Right ventricle myocardium superior (tissue), 1 donor: ENCODE data around the gene GOLGA6L10. TPM values are rescaled to one million over a fixed set of nuclear protein-coding genes. Genes with fewer than 3 reads are reported as not detected.
"Not testable (repeated sequence)": the region's sequence is repeated elsewhere in the genome, so short reads cannot be mapped to it uniquely, and the experiment has no call there.

Experiments
- ATAC-seq: fragments of 200-7000 bp; cut with Tn5 transposase; one replicate; pipeline ENCODE4 v1.9.1; 2020; ENCODE audit warnings: mild to moderate bottlenecking; ENCODE audit not compliant: poor library complexity
- DNase-seq: peaks from one replicate; pipeline ENCODE4 v3.0.0-alpha.2; 2020
- intact Hi-C: fragments of 100-400 bp; cut with DNase I; formaldehyde crosslinking; loops from one replicate; pipeline ENCODE4 v1.11.2; 2022
- long read RNA-seq: library from polyadenylated mRNA; unstranded; transcript quantifications from one replicate; pipeline ENCODE4 v2.0.0, GENCODE V29; 2021
- total RNA-seq: library from RNA; stranded (reverse); fragmentation: NEBNext Ultra II Directional; extraction: Animal tissue kit (Norgen Biotek cat#: 25700); gene quantifications from one replicate; pipeline ENCODE4 v1.2.1, GENCODE V29; 2021
- donor health status: DM: no; HTN: yes; CAD: no; lungs with severe emphysema.

Gene GOLGA6L10, protein sequence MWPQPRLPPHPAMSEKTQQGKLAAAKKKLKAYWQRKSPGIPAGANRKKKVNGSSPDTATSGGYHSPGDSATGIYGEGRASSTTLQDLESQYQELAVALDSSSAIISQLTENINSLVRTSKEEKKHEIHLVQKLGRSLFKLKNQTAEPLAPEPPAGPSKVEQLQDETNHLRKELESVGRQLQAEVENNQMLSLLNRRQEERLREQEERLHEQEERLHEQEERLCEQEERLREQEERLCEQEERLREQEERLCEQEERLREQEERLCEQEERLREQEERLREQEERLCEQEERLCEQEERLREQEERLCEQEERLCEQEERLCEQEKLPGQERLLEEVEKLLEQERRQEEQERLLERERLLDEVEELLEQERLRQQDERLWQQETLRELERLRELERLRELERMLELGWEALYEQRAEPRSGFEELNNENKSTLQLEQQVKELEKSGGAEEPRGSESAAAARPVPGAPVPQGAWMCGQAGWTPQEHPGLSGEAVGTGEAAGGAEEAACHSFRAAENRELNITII
- total RNA-seq = 0.11 TPM
- long read RNA-seq = 0 reads

DNA sequence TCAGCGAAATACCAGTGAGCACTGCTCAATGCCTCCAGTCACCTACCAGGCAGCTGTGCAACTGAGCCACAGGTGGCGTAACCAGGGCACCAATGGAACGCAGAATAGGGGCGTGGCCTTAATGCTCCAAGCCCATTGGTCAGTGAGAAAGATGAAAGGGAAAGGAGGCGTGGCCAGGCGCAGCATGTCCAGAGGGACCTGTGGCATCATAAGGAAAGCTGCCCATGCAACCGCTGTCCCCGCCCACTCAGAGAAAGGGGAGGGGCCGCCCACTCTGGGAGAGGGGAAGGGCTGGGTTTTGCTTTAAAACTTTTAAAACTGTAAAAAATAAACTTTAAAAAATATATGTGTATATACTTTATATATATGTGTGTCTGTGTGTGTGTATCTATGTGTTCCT lies at the start of gene GOLGA6L10:
GOLGA6L10 (minus strand) TSS at position 101 of the 400 bp plus-strand sequence; CDS start at position 1, 100 bp downstream.
- intact Hi-C loops, DNase-seq, ATAC-seq: not testable (repeated sequence)

- DNase-seq (no peak), ATAC-seq (no peak)
- intact Hi-C loops = no loop called here
Measured at GRCh38 chr15:82398785-82399184, 49.5 kb upstream of the GOLGA6L10 start.

DNA sequence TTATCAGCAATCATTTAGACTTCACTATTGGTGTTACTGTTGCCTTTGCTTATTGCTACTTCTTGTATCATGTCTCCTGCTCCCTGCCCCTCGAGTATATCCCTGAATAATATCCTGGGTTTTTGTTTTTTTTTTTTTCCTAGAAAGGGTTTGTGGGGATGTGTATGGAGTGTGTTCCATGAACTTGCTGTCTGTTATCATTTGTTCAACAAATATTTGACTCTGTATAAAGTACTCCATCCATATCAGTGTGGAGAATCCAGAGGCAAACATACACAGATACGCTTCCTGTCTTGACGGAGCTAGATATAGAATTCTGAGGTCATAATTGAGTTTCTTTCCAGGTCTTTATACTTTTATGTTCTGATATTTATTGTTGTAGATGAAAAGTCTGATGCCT lies 48.5 kb upstream of the GOLGA6L10 start:
- intact Hi-C loops = no loop called here
- ATAC-seq = no peak
- DNase-seq = no peak

- intact Hi-C loops, DNase-seq, ATAC-seq: not testable (repeated sequence)
Measured at GRCh38 chr15:82395788-82396187, 46.5 kb upstream of the GOLGA6L10 start.

- intact Hi-C loops = no loop called here
- ATAC-seq (no peak), DNase-seq (no peak)
Measured at GRCh38 chr15:82393671-82394070, 44.4 kb upstream of the GOLGA6L10 start.

DNA sequence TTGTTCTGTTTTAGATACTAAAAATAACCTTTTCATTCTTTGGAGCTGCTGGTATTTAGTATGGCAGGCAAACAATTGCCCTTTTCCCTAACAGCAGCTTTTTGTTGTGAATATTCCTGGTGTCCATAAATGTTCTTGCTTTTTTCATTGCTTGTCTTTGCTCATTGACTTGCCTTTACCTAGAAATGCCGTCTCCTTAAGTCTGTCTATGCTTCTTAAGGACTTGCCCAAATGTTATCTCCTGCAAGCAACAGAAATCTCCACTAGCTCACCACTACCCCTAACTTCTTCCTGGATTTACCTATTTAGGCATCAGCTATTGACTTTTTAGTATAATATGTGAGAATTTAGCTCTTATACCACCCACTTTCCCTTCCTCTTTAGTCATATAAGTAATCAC lies 42.8 kb upstream of the GOLGA6L10 start:
- intact Hi-C loops, ATAC-seq, DNase-seq: not testable (repeated sequence)

DNA sequence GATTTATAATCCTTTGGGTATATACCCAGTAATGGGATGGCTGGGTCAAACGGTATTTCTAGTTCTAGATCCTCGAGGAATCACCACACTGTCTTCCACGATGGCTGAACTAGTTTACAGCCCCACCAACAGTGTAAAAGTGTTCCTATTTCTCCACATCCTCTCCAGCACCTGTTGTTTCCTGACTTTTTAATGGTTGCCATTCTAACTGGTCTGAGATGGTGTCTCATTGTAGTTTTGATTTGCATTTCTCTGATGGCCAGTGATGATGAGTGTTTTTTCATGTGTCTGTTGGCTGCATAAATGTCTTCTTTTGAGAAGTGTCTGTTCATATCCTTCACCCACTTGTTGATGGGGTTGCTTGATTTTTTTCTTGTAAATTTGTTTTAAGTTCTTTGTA lies 40.9 kb upstream of the GOLGA6L10 start:
- intact Hi-C loops, ATAC-seq, DNase-seq: not testable (repeated sequence)

DNA sequence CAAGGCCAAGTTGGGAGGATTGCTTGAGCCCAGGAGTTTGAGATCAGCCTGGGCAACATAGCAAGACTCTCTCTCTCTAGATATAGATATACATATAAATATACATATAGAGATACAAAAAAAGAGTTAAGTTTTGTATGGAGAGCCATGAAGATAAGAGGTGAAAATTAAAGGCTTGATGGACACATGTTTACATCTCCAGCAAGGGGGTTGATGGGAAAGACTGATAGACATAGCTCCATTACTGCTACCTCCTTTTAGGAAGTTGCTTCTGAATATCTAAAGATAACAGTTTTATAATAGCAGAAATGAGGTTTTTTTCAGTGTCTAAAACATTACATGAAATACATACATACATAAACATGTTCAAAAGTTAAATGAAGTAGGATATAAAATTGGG lies 37.9 kb upstream of the GOLGA6L10 start:
- intact Hi-C loops, DNase-seq, ATAC-seq: not testable (repeated sequence)

DNA sequence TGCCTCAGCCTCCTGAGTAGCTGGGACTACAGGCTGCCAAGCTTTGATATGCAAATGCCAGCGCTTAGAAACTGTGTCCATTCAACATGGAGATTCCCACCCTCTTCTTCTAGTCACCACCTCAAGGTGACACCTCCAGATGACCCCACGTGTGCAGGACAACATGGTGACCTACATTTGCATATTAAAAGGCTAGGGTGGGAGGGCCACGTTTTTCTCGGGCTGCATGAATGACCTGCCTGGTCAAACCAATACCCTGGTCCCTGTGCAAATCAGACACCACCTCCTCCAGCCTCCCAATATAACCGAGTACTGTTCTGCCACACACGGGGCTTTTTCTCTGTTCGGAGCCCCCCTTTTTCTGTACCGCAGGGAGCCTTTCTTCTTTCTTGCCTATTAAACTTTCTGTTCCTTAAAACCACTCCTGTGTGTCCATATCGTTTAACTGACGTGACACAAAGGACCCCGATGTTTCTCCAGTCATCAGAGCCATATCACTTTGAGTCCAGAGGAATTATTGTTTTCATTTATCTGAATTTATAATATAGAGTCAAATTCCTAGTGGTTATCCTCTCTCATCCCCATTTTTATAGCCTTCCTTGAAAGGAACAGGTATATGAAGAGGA lies 32.2 kb upstream of the GOLGA6L10 start:
- intact Hi-C loops, ATAC-seq, DNase-seq: not testable (repeated sequence)

DNA sequence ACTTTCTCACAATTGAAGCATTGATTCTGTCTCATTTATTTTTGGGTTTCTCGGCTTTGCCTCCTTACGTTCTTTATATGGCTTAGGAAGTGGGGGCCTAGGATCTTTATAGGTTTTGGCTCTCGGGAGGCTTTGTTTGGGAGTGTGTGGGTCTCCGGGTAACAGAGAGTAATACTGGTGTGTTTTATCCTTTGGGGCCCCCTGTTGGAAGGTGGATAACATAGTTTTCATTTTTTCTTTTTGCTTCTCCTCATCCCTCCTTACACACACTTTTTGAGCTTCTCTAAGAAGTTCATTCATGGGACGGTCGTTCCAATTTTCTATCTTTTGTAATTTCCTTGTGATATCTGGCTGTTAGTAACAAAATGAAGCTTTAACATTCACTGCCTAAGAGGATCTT lies 30.3 kb upstream of the GOLGA6L10 start:
- intact Hi-C loops, DNase-seq, ATAC-seq: not testable (repeated sequence)

- intact Hi-C loops, ATAC-seq, DNase-seq: not testable (repeated sequence)
Measured at GRCh38 chr15:82373661-82374060, 24.4 kb upstream of the GOLGA6L10 start.

- intact Hi-C loops = no loop called here
- ATAC-seq = no peak
- DNase-seq = no peak
Measured at GRCh38 chr15:82371656-82372055, 22.4 kb upstream of the GOLGA6L10 start.

DNA sequence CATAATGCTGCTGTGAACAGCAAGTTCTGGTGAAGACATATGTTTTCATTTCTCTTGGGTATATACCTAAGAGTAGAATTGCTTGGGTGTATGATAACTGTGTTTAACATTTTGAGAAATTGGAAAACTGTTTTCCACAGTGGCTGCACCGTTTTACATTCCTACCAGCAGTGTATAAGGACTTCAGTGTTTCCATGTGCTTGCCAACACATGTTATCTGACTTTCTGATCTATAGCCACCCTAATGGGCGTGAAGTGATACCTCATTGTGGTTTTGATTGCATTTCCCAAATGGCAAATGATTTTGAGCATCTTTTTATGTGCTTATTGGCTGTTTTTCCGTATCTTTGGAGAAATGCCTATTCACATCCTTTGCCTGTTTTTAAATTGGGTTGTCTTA lies 18.5 kb upstream of the GOLGA6L10 start:
- intact Hi-C loops, ATAC-seq, DNase-seq: not testable (repeated sequence)

DNA sequence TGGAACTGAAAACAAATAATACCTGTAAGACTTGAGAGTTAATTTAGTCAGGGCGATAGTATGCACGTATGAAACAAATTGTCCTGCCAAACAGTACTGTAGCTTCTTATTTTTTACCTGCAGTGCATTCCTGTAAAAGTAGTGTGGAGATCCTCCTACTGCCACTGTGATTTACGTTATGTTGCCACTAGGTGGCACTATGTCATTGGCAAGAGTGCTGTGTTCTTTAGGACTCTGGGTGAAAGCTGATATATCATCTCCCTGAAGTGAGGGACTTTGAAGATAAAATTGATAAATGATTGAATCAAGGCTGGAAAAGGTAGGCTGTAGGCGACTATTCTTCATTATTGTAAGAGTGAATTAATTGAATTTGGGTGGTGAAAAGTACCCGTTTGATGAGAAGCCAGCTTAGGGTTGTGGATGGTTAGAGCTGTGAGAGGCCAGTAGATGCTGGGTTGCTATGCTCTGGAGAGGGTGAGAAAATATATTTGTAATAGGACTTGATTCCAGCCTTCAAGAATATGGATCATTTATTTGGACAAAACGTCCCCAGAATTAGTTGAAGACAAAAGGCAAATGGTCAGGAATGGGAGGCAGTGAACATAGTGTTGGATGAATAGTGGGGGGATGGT lies 16.5 kb upstream of the GOLGA6L10 start:
- DNase-seq, intact Hi-C loops: not testable (repeated sequence)
- peak; percentile 91 for ATAC-seq

GRCh38 chr15:82364548-82364947 lies 15.3 kb upstream of the GOLGA6L10 start:
- intact Hi-C loops, ATAC-seq: not testable (repeated sequence)

GRCh38 chr15:82362790-82363189 lies 13.5 kb upstream of the GOLGA6L10 start:
- DNase-seq, ATAC-seq, intact Hi-C loops: not testable (repeated sequence)

More at GRCh38 chr15:82364548-82364947, 15.3 kb upstream of the GOLGA6L10 start:
- DNase-seq = not testable (repeated sequence)

- DNase-seq, intact Hi-C loops, ATAC-seq: not testable (repeated sequence)
Measured at GRCh38 chr15:82360618-82361017, 11.3 kb upstream of the GOLGA6L10 start.

DNA sequence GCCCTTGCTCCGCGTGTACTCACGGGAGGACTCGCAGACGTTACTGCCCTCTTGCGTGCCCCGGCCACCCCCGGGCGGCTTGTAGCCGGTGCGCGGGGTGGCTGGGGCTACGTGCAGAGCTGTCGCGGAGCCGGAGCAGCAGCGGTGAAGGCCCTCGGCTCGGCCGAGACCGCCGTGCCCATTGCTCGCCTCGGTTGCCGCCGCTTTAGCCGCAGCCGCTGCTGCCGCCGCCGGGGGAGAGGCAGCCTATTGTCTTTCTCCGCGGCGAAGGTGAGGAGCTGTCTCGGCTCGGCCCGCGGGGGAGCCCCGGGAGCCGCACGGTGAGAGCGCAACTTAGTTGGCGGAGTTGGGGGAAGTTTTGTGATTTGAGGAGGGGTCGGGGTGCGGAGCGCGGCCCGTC lies 5.8 kb upstream of the GOLGA6L10 start:
- ATAC-seq, intact Hi-C loops, DNase-seq: not testable (repeated sequence)

DNA sequence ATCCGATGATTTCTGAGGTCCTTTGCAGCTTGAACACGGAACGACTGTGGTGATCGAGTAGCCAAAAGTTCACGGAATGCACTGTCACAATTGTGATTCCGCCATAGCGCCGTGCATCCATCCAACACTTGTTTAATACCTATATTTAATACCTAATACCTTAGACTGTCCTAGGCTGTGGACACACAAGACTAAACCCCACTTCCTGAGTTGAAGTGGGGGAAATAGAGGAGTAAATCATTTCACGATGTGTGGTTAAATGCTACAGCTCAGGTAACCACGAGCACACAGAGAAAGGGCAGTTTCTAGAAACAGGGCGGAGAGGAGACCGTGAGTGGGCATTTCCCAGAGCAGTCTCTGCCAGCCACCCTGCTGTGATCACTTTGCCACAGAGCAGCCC lies 5.3 kb upstream of the GOLGA6L10 start:
- DNase-seq, intact Hi-C loops, ATAC-seq: not testable (repeated sequence)
